Activated CD8-positive, alpha-beta T cell treated with anti-CD3 and anti-CD28 coated beads, Interleukin-2, amount 10 ng/mL, durations not matched to agents 7 days and 5 days (primary cell): ENCODE results near the gene SHQ1. TPM values are rescaled to one million over a fixed set of nuclear protein-coding genes. Genes with fewer than 3 reads are reported as not detected.

ENCODE experiments used
- ATAC-seq: fragments of 150-1000 bp; cut with Tn5 transposase; one replicate; pipeline ENCODE4 v1.10.0; 2021; ENCODE audit warnings: moderate library complexity
- CTCF ChIA-PET: fragments of 350-600 bp; sonication (Branson Sonifier 250); formaldehyde crosslinking; loops from one replicate; lab custom pipeline; 2021; ENCODE audit warnings: antibody characterized with exemption; lab: Charles Lee
- POLR2A ChIA-PET: fragments of 350-600 bp; sonication (Branson Sonifier 250); formaldehyde crosslinking; loops from one replicate; lab custom pipeline; 2021; ENCODE audit warnings: antibody characterized with exemption; lab: Charles Lee
- DNase-seq: peaks from one replicate; pipeline ENCODE4 v3.0.0-alpha.2; 2020
- H3K27ac Mint-ChIP-seq: one replicate; pipeline ENCODE4 v1.8.0; 2021; ENCODE audit warnings: mild to moderate bottlenecking, mixed read lengths
- H3K27me3 Mint-ChIP-seq: one replicate; pipeline ENCODE4 v1.8.0; 2021; ENCODE audit warnings: low read depth, mixed read lengths
- H3K36me3 Mint-ChIP-seq: one replicate; pipeline ENCODE4 v1.8.0; 2021; ENCODE audit warnings: low read depth, mixed read lengths
- H3K4me1 Mint-ChIP-seq: one replicate; pipeline ENCODE4 v1.8.0; 2021; ENCODE audit warnings: low read depth, mixed read lengths
- H3K4me3 Mint-ChIP-seq: one replicate; pipeline ENCODE4 v1.8.0; 2021; ENCODE audit warnings: mild to moderate bottlenecking, mixed read lengths
- H3K9me3 Mint-ChIP-seq: one replicate; pipeline ENCODE4 v1.8.0; 2022; ENCODE audit warnings: mixed read lengths; ENCODE audit not compliant: insufficient read depth
- total RNA-seq, 2 experiments: library from RNA; stranded (reverse); gene quantifications; one replicate each; pipeline ENCODE4 v1.2.3, GENCODE V29; 2021

SHQ1 gene
- total RNA-seq, 2 experiments from 2014 or later: 27.2 to 28.0 TPM

- H3K9me3 Mint-ChIP-seq: no peaks in the 10 kb centered on the region
- H3K27me3 Mint-ChIP-seq: no peaks in the 10 kb centered on the region
- ATAC-seq: no peak
- peaks cover 38% of the 10 kb centered on the region for H3K36me3 Mint-ChIP-seq
- no peak for DNase-seq
- ChIA-PET POLR2A (no interaction called here), CTCF (interaction anchor here (0.9 to 1.6 kb wide), 4 partner anchors 59 to 884 kb away, joined by 3 to 6 read pairs (median 4); no protein-coding TSS in a partner anchor)
- no peak overlapping the region for H3K4me3 Mint-ChIP-seq
- H3K4me1 Mint-ChIP-seq: peaks cover 14% of the 10 kb centered on the region
- no peak overlapping the region for H3K27ac Mint-ChIP-seq
These were observed 33.9 kb downstream of the SHQ1 start for GRCh38 chr3:72814308-72814707.

GRCh38 chr3:72812201-72812600 is 36.0 kb downstream of the SHQ1 start:
- Mint-ChIP-seq H3K9me3 (no peaks in the 10 kb centered on the region), H3K27me3 (no peaks in the 10 kb centered on the region), H3K4me3 (no peak overlapping the region), H3K4me1 (peaks cover 9% of the 10 kb centered on the region), H3K27ac (no peak overlapping the region), H3K36me3 (peaks cover 37% of the 10 kb centered on the region)
- ATAC-seq (no peak), DNase-seq (no peak)
- ChIA-PET CTCF (interaction anchor here (1.1 to 3.9 kb wide), 6 partner anchors 8 to 146 kb away, joined by 3 to 22 read pairs (median 9); no protein-coding TSS in a partner anchor), POLR2A (interaction anchor here (0.7 kb wide), 1 partner anchor 117 kb away, joined by 3 read pairs; no protein-coding TSS in a partner anchor)

GRCh38 chr3:72811571-72811970 is 36.7 kb downstream of the SHQ1 start:
- Mint-ChIP-seq H3K4me1 (peaks cover 3% of the 10 kb centered on the region), H3K27ac (no peak overlapping the region), H3K27me3 (no peaks in the 10 kb centered on the region), H3K4me3 (no peak overlapping the region), H3K9me3 (no peaks in the 10 kb centered on the region), H3K36me3 (peaks cover 32% of the 10 kb centered on the region)
- CTCF ChIA-PET: interaction anchor here (0.6 to 3.9 kb wide), 8 partner anchors 8 to 145 kb away, joined by 3 to 22 read pairs (median 5); no protein-coding TSS in a partner anchor
- POLR2A ChIA-PET: no interaction called here
- DNase-seq: no peak
- no peak for ATAC-seq

- no peak overlapping the region for H3K27ac Mint-ChIP-seq
- H3K9me3 Mint-ChIP-seq: no peaks in the 10 kb centered on the region
- no peak for ATAC-seq
- ChIA-PET CTCF (interaction anchor here (0.6 to 3.9 kb wide), 8 partner anchors 9 to 144 kb away, joined by 3 to 22 read pairs (median 6); no protein-coding TSS in a partner anchor), POLR2A (interaction anchor here (0.8 kb wide), 1 partner anchor 9 kb away, joined by 3 read pairs; no protein-coding TSS in a partner anchor)
- H3K4me1 Mint-ChIP-seq: no peaks in the 10 kb centered on the region
- H3K36me3 Mint-ChIP-seq: peaks cover 26% of the 10 kb centered on the region
- no peak overlapping the region for H3K4me3 Mint-ChIP-seq
- DNase-seq: no peak
- no peaks in the 10 kb centered on the region for H3K27me3 Mint-ChIP-seq
These were observed 37.4 kb downstream of the SHQ1 start for GRCh38 chr3:72810659-72811434.

- H3K4me3 Mint-ChIP-seq: no peak overlapping the region
- ChIA-PET POLR2A (no interaction called here), CTCF (interaction anchor here (0.7 to 3.9 kb wide), 3 partner anchors 10 to 144 kb away, joined by 5 to 22 read pairs (median 11); no protein-coding TSS in a partner anchor)
- ATAC-seq (no peak), DNase-seq (no peak)
- H3K36me3 Mint-ChIP-seq: peaks cover 20% of the 10 kb centered on the region
- no peak overlapping the region for H3K27ac Mint-ChIP-seq
- H3K9me3 Mint-ChIP-seq: no peaks in the 10 kb centered on the region
- no peaks in the 10 kb centered on the region for H3K4me1 Mint-ChIP-seq
- H3K27me3 Mint-ChIP-seq: no peaks in the 10 kb centered on the region
These were observed 38.2 kb downstream of the SHQ1 start for GRCh38 chr3:72810063-72810462.

- Mint-ChIP-seq H3K9me3 (no peaks in the 10 kb centered on the region), H3K27me3 (no peaks in the 10 kb centered on the region)
These were observed 43.9 kb downstream of the SHQ1 start for GRCh38 chr3:72804361-72804760.

GRCh38 chr3:72803573-72803972 is 44.7 kb downstream of the SHQ1 start:
- no peaks in the 10 kb centered on the region for H3K9me3 Mint-ChIP-seq
- H3K27ac Mint-ChIP-seq: no peak overlapping the region
- DNase-seq: no peak
- H3K36me3 Mint-ChIP-seq: peaks cover 15% of the 10 kb centered on the region
- peaks cover 8% of the 10 kb centered on the region for H3K4me1 Mint-ChIP-seq
- POLR2A ChIA-PET: interaction anchor here (1.1 kb wide), 1 partner anchor 18 kb away, joined by 3 read pairs; no protein-coding TSS in a partner anchor
- no peak for ATAC-seq
- no peak overlapping the region for H3K4me3 Mint-ChIP-seq
- no peaks in the 10 kb centered on the region for H3K27me3 Mint-ChIP-seq
- CTCF ChIA-PET: interaction anchor here (1.0 to 1.8 kb wide), 2 partner anchors 15 to 19 kb away, joined by 3 to 4 read pairs; no protein-coding TSS in a partner anchor

More at GRCh38 chr3:72804361-72804760, 43.9 kb downstream of the SHQ1 start:
- no peak for DNase-seq
- Mint-ChIP-seq H3K4me1 (peaks cover 4% of the 10 kb centered on the region), H3K27ac (no peak overlapping the region), H3K4me3 (no peak overlapping the region), H3K36me3 (peaks cover 15% of the 10 kb centered on the region)
- ChIA-PET CTCF (interaction anchor here (1.6 to 1.8 kb wide), 2 partner anchors 14 to 61 kb away, joined by 4 read pairs; no protein-coding TSS in a partner anchor), POLR2A (no interaction called here)
- no peak for ATAC-seq

- H3K4me1 Mint-ChIP-seq: peaks cover 8% of the 10 kb centered on the region
- H3K36me3 Mint-ChIP-seq: peaks cover 25% of the 10 kb centered on the region
- CTCF ChIA-PET: no interaction called here
- ATAC-seq (no peak), DNase-seq (no peak)
- POLR2A ChIA-PET: no interaction called here
- H3K27me3 Mint-ChIP-seq: no peaks in the 10 kb centered on the region
- H3K27ac Mint-ChIP-seq: no peak overlapping the region
- H3K9me3 Mint-ChIP-seq: no peaks in the 10 kb centered on the region
- no peak overlapping the region for H3K4me3 Mint-ChIP-seq
These were observed 46.2 kb downstream of the SHQ1 start for GRCh38 chr3:72802001-72802400.

GRCh38 chr3:72800869-72801268 is 47.4 kb downstream of the SHQ1 start:
- POLR2A ChIA-PET: no interaction called here
- ATAC-seq: no peak

GRCh38 chr3:72798552-72799195 is 49.6 kb downstream of the SHQ1 start:
- H3K36me3 Mint-ChIP-seq: peaks cover 33% of the 10 kb centered on the region

More at GRCh38 chr3:72800869-72801268, 47.4 kb downstream of the SHQ1 start:
- CTCF ChIA-PET: interaction anchor here (0.6 kb wide), 1 partner anchor 846 kb away, joined by 3 read pairs; no protein-coding TSS in a partner anchor
- Mint-ChIP-seq H3K4me3 (no peak overlapping the region), H3K27ac (no peak overlapping the region), H3K4me1 (peaks cover 8% of the 10 kb centered on the region), H3K36me3 (peaks cover 30% of the 10 kb centered on the region), H3K27me3 (no peaks in the 10 kb centered on the region), H3K9me3 (no peaks in the 10 kb centered on the region)
- DNase-seq: no peak

GRCh38 chr3:72797773-72798543 is 50.3 kb downstream of the SHQ1 start:
- DNase-seq: no peak
- ATAC-seq: no peak
- Mint-ChIP-seq H3K27me3 (no peaks in the 10 kb centered on the region), H3K4me1 (peaks cover 8% of the 10 kb centered on the region), H3K27ac (no peak overlapping the region), H3K9me3 (no peaks in the 10 kb centered on the region), H3K4me3 (no peak overlapping the region), H3K36me3 (peaks cover 33% of the 10 kb centered on the region)
- CTCF ChIA-PET: no interaction called here
- POLR2A ChIA-PET: no interaction called here

More at GRCh38 chr3:72798552-72799195, 49.6 kb downstream of the SHQ1 start:
- H3K9me3 Mint-ChIP-seq: no peaks in the 10 kb centered on the region
- ChIA-PET POLR2A (no interaction called here), CTCF (interaction anchor here (0.6 kb wide), 1 partner anchor 23 kb away, joined by 4 read pairs; no protein-coding TSS in a partner anchor)
- no peaks in the 10 kb centered on the region for H3K27me3 Mint-ChIP-seq
- ATAC-seq (no peak), DNase-seq (no peak)
- H3K4me1 Mint-ChIP-seq: peaks cover 8% of the 10 kb centered on the region
- no peak overlapping the region for H3K4me3 Mint-ChIP-seq
- H3K27ac Mint-ChIP-seq: no peak overlapping the region
